SU-DHL-6 (cell line): ENCODE measurements around the gene EIF4EBP3.

Source experiments
- H2AFZ ChIP-seq: fragments of 200-600 bp; sonication (generic); 2 replicates; pipeline ENCODE4 v1.6.1; 2014; ENCODE audit warnings: low read depth, mild to moderate bottlenecking, moderate library complexity, mixed read lengths, antibody characterized with exemption, low read length; ENCODE audit not compliant: severe bottlenecking
- H3F3A ChIP-seq: fragments of 200-600 bp; shearing (Covaris generic); 2 replicates; pipeline ENCODE4 v1.6.0; 2016; ENCODE audit warnings: antibody characterized with exemption, mild to moderate bottlenecking; ENCODE audit not compliant: insufficient read depth
- H3K27ac ChIP-seq: fragments of 200-600 bp; sonication (generic); 2 replicates; pipeline ENCODE4 v1.5.1; 2016; ENCODE audit warnings: low read depth, mild to moderate bottlenecking, low read length, moderate library complexity, mixed read lengths
- H3K27me3 ChIP-seq: fragments of 200-600 bp; sonication (generic), shearing (Covaris generic); 2 replicates; pipeline ENCODE4 v1.6.0; 2014; ENCODE audit warnings: mild to moderate bottlenecking, low read length
- H3K36me3 ChIP-seq: fragments of 200-600 bp; sonication (generic); 2 replicates; pipeline ENCODE4 v1.6.1; 2014; ENCODE audit warnings: mild to moderate bottlenecking, low read length, mixed read lengths
- H3K4me2 ChIP-seq: fragments of 300-600, 200-600 bp; shearing (Covaris generic), sonication (generic); 2 replicates; pipeline ENCODE4 v1.6.0; 2014; ENCODE audit warnings: low read length, low read depth, mild to moderate bottlenecking; ENCODE audit not compliant: poor library complexity, severe bottlenecking
- H3K4me3 ChIP-seq: fragments of 200-600 bp; sonication (generic); 2 replicates; pipeline ENCODE4 v1.5.1; 2014; ENCODE audit warnings: antibody characterized with exemption, low read length, mild to moderate bottlenecking, mixed read lengths; ENCODE audit not compliant: insufficient read depth, poor library complexity, severe bottlenecking
- H3K79me2 ChIP-seq: fragments of 200-600 bp; sonication (generic); 2 replicates; pipeline ENCODE4 v1.6.1; 2014; ENCODE audit warnings: mild to moderate bottlenecking, low read length, moderate library complexity; ENCODE audit not compliant: insufficient read depth
- H3K9ac ChIP-seq: fragments of 200-600 bp; sonication (generic); 2 replicates; pipeline ENCODE4 v1.7.0; 2014; ENCODE audit warnings: mild to moderate bottlenecking, low read length
- H3K9me2 ChIP-seq: fragments of 200-600 bp; sonication (generic); replicated peaks from 2 replicates; pipeline ENCODE4 v1.6.1; 2014; ENCODE audit warnings: low read length; ENCODE audit not compliant: insufficient read depth
- H3K9me3 ChIP-seq: fragments of 200-600 bp; sonication (generic); 2 replicates; pipeline ENCODE4 v1.6.1; 2014; ENCODE audit warnings: low read length, mixed read lengths; ENCODE audit not compliant: insufficient read depth
- H4K20me1 ChIP-seq: fragments of 200-600 bp; sonication (generic); 2 replicates; pipeline ENCODE4 v1.6.1; 2014; ENCODE audit warnings: low read depth, mild to moderate bottlenecking, antibody characterized with exemption, low read length, moderate library complexity, mixed read lengths
- CTCF ChIP-seq: fragments of 200-600 bp; sonication (generic); IDR thresholded peaks from one replicate; pipeline ENCODE4 v1.5.1; 2017; ENCODE audit warnings: antibody characterized with exemption, mild to moderate bottlenecking, low read length, moderate library complexity; ENCODE audit not compliant: insufficient read depth, poor library complexity, severe bottlenecking
- EZH2phosphoT487 ChIP-seq: fragments of 200-600 bp; sonication (generic), shearing (Covaris generic); conservative IDR thresholded peaks from 2 replicates; pipeline ENCODE4 v1.6.1; 2018; ENCODE audit warnings: mild to moderate bottlenecking, antibody characterized with exemption, low read length, moderate library complexity, mixed read lengths

The EIF4EBP3 gene

GRCh38 chr5:140561753-140562523, 14.5 kb downstream of the EIF4EBP3 start:
- Histone ChIP-seq H3K79me2 (peaks cover 17% of the 10 kb centered on the region), H3K4me3 (no peak overlapping the region), H4K20me1 (no peaks in the 10 kb centered on the region), H3K9me3 (no peaks in the 10 kb centered on the region), H3K27me3 (no peaks in the 10 kb centered on the region), H3K27ac (no peak overlapping the region), H3K36me3 (no peaks in the 10 kb centered on the region), H3K4me2 (no peak overlapping the region), H2AFZ (no peak overlapping the region), H3K9ac (no peak overlapping the region), H3F3A (no peaks in the 10 kb centered on the region), H3K9me2 (no peaks in the 10 kb centered on the region)
- no peak for TF ChIP-seq CTCF
- no peak for TF ChIP-seq EZH2phosphoT487

- H3K27ac ChIP-seq, result no peak overlapping the region
- H2AFZ ChIP-seq, result no peak overlapping the region
- peak overlapping the region; percentile 71 for H3K4me2 ChIP-seq
- H4K20me1 ChIP-seq, result no peaks in the 10 kb centered on the region
- H3F3A ChIP-seq, result no peaks in the 10 kb centered on the region
- H3K9ac ChIP-seq, result peak overlapping the region; percentile 82
- peaks cover 15% of the 10 kb centered on the region; the same call in 1 of the 2 replicates for H3K79me2 ChIP-seq
- H3K27me3 ChIP-seq, result no peaks in the 10 kb centered on the region
- no peaks in the 10 kb centered on the region for H3K36me3 ChIP-seq
- no peak for TF ChIP-seq CTCF
- no peak for TF ChIP-seq EZH2phosphoT487
- H3K4me3 ChIP-seq, result peak overlapping the region; percentile 72
- no peaks in the 10 kb centered on the region for H3K9me2 ChIP-seq
- H3K9me3 ChIP-seq, result no peaks in the 10 kb centered on the region
Observed at GRCh38 chr5:140563596-140563995, 16.1 kb downstream of the EIF4EBP3 start.

- Histone ChIP-seq H3K27ac (peak within 1 kb of the TSS; percentile 34), H3K27me3 (no peaks in the 10 kb centered on the region), H4K20me1 (no peaks in the 10 kb centered on the region), H3K9me3 (no peaks in the 10 kb centered on the region), H3K4me2 (peak within 1 kb of the TSS; percentile 71), H3K9me2 (no peaks in the 10 kb centered on the region), H3K4me3 (peak within 1 kb of the TSS; percentile 72), H3K9ac (peak within 1 kb of the TSS; percentile 82), H2AFZ (peak within 1 kb of the TSS; percentile 85), H3F3A (no peaks in the 10 kb centered on the region), H3K36me3 (no peaks in the 10 kb centered on the region), H3K79me2 (peaks cover 15% of the 10 kb centered on the region; the same call in 1 of the 2 replicates)
- no peak for TF ChIP-seq CTCF
- TF ChIP-seq EZH2phosphoT487, result no peak
Observed at GRCh38 chr5:140564196-140565023, 16.9 kb downstream of the EIF4EBP3 start, which contains the start of the genes APBB3 and SLC35A4. TSS of gene APBB3 (minus strand) at chr5:140564598. CDS start at chr5:140564245, 353 bp downstream. TSS of gene SLC35A4 (plus strand) at chr5:140564828. CDS start at chr5:140567170, 2,342 bp downstream.
